Posterior cingulate gyrus (tissue), 11 donors: ENCODE results near the gene NTF3.

ENCODE experiments used
- DNase-seq, 10 donors: peaks; one replicate each; pipeline versions ENCODE4 v3.0.0 to v3.0.0-alpha.2; 2020 to 2021; ENCODE audit warnings: mixed read lengths in 3 of 10
- intact Hi-C: fragments of 100-400 bp; cut with DNase I; formaldehyde crosslinking; loops from one replicate; pipeline ENCODE4 v1.15.1; 2023

The NTF3 gene

DNA sequence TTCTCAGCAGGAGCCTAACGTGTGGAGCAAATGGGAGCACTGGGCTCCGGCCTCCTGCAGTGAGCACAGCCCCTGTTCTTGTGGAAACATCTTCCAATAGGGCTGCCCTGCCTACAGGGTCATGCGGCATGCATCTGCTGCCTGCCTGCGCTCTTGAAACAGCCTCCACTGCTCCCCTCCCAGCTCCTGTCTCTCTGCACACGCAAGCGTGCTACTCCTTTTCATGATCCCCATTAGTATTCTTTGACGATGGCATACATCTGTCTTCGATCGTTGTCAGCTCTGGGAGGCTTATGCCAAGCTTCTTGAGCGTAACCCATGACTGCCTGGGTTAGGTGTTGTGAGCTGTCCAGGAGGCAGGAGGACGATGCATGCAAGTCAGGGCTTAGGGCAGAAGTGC, 23.1 kb downstream of the NTF3 start:
- intact Hi-C loops = no loop called here
- DNase-seq = no peak

DNA sequence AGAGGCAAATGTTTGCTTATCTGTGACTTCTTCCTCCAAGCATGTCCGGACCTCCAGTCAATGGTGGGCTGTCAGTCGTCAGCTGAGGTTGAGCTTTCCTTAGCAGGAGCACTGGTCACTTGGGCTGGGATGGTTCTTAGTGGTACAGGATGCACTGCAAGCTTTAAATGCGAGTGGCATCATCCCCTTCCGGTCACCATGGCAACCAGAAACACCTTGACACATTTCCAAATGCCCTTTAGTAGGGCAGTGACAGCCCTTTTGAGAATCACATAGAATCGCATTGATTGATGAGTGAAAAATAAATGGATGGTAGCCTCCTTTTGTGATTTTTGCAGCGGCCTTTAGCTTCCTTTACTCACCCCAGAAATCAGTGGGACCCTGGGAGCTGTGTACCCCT, 24.1 kb downstream of the NTF3 start:
- intact Hi-C loops = no loop called here
- DNase-seq = no peak

DNA sequence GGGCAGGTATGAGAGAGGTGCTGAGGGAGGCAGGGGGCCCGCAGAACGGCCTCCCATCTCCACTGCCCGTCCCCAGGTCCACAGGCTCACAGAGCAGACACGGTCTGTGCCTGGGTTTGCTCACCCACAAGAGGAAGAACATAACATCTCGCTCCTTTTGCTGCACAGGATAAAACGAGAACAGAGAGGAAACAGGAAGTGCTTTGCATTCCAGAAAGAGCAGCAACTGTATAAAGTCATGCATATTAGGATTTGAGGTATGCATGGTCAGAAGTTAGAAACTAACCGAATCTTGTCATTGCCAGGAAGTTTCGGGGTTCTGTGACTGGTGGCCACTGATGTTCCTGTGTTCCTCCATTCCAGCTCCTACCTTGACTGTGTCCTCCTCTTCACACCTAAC, 25.0 kb downstream of the NTF3 start:
- intact Hi-C loops = no loop called here
- DNase-seq = no peak

DNA sequence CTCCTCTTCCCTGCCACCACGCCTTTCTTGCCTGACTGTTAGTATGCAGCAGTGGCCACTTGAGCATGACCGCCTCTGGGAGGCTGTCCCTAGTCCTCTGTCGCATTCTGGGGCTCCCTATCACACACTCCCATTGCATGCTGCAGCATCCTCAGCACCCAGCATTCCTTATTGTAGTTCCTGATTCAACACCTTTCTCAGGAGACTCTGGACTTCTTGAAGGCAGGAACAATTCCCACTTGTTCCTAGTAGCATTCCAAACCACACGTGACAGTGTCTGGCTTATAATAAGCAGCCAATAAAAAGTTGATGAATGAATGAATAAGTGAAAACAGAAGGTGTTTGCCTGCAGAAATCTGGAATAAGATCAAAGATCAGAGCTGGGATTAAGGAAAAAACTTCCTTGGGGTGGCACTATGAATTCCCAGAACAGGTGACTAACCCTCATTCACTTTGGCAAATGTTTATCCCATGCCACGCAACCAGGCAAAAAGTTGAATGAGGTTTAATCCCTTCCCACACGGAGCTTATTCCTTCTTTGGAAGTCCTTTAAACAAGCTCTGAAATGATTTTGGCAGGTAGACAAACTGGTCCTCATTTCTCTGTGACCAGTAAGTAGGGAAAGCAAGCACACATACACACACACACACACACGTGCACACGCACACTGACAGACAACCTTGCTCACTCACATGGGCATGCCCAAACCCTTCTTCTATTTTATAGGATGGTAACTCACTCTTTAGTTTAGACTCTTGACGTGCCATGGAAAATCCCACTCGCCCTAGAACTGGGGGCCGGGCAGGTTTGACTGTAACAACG, 26.5 kb downstream of the NTF3 start:
- intact Hi-C loops = no loop called here
- no peak for DNase-seq

DNA sequence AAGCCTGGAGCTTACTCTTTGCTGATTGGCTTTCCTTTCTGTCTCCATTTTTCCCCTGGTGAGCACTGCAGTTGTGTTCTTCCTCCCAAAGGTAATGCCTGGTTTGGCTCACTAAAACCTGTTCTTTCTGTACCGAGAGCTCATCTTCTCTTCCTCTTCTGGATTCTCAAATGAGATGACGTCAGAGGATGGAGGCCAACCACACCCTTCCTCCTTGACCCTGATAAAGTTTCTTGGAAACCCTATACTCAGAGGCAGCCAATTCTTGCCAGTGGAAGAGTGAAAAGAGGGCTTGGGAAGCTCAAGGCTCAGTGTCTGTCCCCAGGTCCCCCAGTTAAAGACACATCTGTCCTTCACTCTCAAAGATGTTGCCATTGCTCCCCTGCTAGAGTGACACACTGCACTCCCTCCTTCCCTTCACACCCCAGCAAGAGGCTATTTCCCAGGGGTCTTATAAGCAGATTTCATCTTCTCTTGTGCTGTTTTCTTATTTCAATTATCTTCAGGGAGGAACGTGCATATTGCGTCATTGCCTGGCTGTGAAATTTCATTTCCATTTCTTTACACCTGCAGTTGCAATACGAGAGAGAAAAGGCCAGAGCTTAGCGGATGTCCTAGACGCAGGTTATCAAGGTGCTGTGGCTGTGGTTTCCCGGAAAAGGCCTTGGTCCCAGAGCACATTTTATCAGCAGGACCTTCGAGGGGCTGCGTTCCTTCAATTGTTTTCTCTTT, 27.3 kb downstream of the NTF3 start:
- intact Hi-C loops = no loop called here
- DNase-seq = no peak

DNA sequence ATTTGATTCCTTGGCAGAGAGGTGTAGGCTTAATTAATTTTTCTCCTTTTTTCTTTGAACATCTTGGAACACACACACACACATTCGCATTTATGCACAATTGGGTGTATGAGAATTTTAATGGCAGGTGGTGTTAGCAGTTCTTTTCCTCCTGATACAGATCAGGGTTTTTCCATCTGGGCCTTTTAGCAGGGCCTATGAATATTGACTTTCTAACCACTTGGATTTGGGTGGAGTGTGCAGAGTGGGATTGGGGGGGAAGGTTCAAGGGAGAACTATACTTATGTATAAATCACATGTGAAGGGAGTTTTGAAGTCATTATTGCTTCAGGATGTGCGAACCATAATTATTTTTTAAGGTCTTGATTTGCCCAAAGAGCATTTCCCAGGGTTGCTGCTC, 28.9 kb downstream of the NTF3 start:
- intact Hi-C loops = no loop called here
- DNase-seq = no peak

DNA sequence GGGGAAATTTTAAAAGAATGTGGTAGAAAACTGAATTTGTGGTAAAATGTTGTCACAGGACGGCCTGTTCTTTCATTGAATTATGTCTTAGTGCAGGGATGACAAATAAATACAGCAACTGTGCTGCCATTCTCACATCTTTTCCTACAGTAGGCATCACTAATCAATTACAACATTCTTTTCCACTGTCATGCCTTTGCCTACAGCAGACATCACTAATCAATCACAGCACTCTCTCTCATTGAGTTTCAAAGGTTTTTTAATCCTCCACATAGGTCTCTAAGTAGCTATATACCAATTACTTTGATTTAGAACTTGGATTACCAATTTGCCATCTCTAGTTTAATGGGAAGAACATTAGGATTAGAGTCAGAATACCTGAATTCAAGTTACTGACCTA, 30.1 kb downstream of the NTF3 start:
- intact Hi-C loops = no loop called here
- no peak for DNase-seq

DNA sequence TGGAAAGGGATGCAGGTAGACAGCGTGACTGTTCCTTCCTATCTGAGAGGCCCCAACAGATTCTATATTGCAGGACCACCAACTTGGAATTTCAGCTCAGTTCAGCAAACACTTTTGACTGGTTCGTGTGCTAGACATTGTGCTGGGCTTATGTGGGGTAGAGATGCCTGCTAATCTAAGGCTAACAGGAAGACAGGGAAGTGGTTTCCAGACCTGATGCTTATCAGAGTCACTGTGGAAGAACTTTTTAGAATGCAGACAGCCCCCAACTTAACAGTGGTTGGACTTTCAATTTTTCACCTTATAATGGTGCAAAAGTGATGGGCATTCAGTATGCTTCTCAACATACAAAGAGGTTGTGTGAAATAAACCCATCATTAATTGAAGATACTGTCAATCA, 32.2 kb downstream of the NTF3 start:
- no peak for DNase-seq
- intact Hi-C loops = no loop called here

DNA sequence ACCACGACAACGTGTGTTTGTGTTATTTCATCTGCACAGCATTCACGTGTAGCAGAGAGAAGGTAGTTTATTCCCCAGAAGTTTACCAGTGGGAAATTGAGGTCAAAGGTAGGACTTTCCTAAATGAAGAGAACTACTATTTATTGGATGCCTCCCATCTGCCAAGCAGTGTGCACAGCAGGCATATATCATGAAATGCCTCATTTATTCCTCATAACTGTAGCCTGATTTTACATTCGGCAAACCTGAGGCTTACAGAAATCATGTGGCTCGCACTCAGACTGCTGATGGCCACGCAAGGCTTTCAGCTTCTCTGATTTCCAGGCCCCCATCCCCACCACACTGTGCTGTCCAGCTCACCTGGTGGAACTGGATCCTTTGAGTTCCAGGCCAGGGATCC, 33.5 kb downstream of the NTF3 start:
- intact Hi-C loops = no loop called here
- DNase-seq = no peak

DNA sequence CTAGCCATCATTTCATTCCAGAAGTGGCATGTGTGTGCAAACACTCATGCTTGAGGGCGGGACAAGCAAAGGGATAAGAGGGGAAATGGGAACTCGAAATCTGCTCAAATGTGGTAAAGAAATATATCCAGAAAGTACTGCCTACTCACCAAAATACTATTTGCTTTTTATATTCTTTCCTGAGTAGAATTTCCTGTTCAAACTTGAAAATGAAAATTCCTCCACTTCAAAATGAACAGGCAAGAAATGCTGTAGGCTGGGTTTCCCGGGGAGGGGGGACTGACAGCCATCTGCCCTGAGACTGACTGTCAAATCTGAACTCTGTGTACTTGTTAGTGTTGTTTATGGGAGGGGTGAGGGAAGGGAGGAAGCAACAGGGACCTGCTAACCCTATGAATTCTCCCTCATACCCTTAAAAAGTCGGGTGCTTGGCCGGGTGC, 34.6 kb downstream of the NTF3 start:
- no peak for DNase-seq
- intact Hi-C loops = no loop called here

DNA sequence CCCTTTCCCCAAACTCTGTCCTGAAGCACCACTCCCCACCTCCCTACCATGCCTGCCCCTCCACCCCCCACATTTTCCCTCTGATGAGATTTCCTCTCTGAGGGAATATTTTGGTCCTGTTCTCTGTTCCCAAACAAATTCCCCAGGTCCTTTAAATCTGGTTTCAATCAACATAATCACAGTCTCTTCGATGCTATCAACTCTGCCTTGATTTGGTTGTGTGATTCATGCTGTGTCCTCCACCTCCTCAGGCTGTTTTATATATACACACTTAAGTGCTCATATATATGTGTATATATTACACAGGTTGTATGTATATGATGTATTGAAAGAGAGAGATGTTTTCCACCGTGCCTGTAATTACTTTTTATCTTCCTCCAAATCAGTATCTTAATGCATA, 36.0 kb downstream of the NTF3 start:
- intact Hi-C loops = no loop called here
- no peak for DNase-seq

DNA sequence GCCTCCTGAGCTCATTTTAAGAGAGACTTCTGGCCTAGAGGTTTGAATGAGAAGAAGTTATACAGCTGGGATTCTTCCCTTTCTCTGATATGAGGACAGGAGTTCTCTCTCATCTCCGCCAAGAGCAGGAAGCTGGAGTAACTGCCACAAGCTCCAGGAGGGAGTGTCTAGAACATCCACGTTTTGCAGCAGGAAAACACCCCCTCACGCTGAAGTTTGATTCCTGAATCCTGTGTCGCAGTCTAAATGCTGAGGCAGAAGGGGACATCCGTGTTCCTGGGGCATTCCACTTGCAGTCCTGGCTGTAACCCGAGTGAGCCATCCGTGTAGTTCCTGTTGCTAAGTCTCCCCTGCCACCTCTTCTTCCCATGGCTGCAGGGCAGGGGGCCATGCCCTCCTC, 38.3 kb downstream of the NTF3 start:
- intact Hi-C loops = no loop called here
- DNase-seq = no peak

DNA sequence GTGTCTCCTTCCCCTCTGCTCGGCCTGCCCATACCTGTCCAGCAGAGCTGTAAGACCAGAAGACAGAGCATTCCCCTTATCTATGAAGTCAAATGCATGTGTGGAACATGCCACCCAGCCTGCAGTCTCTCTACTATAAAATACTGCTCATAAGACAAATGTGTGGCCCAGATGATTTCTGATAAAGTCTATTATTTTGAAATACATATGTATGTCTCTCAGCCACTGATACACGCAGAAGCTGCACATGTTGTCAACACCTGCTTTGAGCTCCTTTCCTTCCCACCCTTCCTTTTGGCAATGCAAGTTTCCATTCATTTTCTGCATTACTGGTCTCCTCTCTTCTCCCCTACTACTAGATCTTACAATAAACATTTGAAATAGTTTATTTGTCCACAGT, 38.8 kb downstream of the NTF3 start:
- intact Hi-C loops = no loop called here
- DNase-seq = no peak

DNA sequence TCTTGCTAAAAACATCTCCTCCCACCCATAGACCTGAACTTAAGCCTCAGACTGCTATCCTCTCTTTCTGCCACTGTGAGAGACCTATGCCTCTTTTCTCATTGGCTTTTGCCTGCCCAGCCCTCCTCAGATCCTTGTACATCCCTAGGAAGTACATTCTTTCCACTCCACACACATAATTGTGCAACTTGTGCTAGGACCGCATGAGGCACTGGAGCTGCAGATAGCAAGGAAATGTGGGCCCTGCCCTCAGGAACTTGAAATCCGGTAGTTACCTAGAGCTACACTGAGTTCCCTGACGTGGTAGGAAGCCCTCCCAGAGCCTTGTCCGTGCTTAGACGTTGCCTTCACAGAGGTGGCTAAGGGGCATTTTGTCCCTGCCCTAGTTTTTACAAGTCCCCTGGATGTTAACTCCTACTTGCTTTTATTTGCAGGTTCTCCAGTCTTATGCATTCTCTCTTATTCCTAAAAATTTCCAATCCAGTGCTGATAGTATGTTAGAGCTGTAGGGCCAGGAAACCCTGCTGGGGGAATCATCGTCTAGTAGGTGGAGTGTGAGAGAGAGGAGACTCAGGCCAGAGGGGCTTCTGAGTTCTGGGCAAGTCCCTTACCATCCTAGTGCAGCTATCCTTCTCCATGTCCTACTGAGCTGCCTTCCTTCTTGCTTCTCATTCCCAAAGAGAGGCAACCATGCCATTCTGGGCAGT, 41.3 kb downstream of the NTF3 start:
- DNase-seq = no peak
- intact Hi-C loops = no loop called here

DNA sequence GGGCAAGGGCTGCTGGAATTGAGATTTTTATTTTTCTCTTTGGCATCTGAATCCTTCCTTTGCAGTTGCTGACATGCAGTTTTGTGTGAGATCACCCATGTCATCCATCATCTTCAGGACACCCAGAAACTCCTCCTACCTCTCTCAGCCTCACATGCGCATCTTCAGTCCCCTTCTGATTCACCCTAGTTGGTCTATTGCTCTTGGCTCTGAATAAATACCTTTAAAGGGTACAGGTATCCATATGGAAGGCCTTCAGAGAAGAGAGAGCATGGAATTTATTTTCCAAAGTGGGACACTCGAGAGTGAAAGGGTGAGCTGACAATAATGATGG, 41.8 kb downstream of the NTF3 start:
- DNase-seq = no peak

DNA sequence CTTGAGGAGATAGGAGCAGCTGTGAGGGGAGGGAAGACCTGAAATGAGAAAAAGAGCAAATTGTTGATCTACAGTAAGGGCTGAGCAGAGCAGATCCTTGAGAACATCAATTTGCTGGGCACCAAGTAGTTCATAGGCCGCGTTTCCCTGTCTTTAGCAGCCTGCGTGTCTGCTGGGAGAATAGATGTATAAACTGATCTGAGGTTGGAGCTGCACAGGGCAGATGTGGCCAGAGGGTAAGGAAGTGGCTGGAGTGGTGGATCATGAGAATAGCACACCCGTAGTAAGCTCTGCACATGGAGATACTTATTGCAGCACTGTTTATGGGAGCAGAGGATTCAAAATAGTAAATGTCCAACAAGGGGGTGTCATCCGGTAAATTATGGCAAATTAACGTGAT, 44.4 kb downstream of the NTF3 start:
- intact Hi-C loops = no loop called here
- DNase-seq = no peak

More for the DNA sequence above, 41.8 kb downstream of the NTF3 start:
- intact Hi-C loops = no loop called here

DNA sequence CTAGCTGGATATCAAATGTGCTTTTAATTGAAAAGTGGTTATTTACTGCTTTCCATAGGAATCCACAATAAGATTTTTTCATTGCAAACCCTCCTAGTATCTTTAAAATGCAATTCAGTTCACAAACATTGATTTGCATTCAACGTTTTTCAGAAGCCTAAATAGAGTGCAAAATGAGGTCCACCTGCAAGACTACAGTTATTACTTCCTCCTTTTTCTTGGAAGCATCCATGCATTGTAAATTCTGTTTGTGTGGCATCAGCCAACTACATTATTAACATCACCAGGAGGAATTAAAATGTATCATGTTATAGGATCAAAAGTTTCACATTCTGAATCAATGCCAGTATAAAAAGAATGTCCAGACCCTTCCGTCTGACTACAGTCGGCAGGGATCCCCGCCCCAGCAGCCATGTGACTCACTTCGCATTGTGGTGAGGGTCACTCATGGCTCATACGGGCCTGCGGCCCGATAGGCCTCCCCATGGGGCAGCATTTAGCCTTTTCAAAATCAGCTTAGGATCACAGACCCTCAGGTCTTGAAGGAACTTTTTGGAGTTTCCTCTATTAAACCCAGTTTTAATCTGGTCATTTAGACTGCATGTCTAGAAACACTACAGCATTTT, 46.3 kb downstream of the NTF3 start:
- intact Hi-C loops = no loop called here
- no peak for DNase-seq

DNA sequence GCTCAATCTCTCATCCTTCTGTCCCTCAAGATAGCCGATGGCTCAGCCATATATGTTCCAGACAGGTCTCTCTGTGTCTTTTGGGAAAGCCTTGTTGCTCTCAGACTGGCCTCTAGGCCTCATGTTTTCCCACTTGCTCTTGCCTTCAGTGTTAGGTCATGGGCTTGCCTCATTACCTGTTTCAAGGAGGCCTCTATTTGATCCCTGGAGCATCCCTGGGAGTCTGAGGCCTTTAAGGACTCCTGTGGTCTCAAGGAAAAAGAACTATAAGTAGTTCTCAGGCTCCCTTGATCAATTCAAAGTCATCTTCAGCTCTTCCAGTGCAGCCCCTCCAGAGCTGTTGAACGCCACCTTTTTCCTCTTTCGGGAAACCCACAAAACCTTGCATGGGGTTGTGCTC, 47.9 kb downstream of the NTF3 start:
- DNase-seq = no peak
- intact Hi-C loops = no loop called here

DNA sequence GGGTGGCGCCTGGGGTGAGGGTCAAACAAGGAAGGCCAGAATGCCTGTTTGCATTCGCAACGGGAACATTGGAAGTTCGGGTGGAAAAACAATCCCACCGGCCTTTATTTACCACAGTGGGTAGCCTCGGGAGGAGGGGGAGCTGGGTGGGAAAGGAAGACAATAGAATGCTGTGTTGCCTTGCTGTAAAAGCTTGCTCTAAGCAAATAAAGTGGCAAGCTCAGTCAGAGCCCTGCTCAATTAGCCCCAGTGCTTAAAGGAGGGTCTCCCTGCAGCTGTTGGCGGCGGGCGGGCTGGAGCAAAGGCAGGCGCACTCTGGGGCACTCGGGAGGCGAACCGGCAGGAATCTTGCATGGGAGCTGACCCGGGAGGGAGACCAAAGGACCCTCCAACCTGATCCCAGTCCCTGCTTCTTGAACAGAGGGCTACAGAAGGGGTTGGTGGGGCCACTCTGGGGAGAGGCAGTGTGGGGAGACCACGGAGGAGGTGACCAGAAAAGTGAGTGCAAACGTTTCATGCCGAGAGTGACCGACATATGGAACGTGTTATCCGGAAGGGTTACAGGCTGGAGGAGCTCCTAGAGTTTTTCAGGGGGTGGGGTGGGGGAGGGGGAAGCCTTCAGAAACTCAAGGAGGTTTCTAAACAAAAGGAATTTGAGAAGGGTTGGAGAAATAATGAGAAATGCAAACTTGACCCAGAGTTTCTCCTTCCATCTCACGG, 48.5 kb downstream of the NTF3 start:
- intact Hi-C loops = no loop called here
- DNase-seq = no peak

DNA sequence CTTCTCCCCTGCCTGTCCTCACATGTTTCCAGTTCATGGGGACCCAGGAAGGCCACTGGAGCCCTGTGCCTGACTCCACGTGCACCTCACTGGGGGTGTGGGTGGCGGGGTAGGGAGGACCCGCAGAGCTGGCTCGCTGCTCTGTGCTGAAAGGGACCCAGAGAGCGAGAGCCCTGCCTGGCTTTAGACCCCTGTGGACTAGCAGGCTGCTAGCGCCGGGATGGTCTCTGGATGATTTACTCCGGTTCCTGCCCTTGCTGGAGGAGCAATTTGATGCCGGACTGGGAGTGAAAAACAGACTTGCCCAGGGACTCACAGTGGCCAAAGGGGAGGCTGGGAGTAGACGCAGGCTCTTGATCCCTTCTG, 49.0 kb downstream of the NTF3 start:
- no peak for DNase-seq
- intact Hi-C loops = no loop called here

DNA sequence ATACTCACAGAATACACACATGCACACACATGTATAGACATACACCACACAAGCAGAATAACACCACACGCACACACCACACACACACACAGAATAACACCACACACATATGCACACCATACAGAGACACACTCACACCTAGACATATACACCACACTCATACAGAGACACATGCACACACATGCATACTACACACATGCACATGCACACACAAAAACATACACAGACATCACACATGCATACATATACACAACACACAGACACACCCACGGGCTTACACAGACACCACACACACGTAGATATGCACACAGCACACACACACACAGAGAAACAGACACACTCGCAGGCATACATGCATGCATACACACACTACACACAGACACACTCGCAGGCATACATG, 49.7 kb downstream of the NTF3 start:
- intact Hi-C loops = no loop called here
- no peak for DNase-seq
